Endometrial microvascular endothelial cells (primary cell): ENCODE results near the gene B3GNT2. TPM values are rescaled to one million over a fixed set of nuclear protein-coding genes. Genes with fewer than 3 reads are reported as not detected.
"Not testable (repeated sequence)": the region's sequence is repeated elsewhere in the genome, so short reads cannot be mapped to it uniquely, and the experiment has no call there.

ENCODE experiments used
- in situ Hi-C: cut with HindIII; loops from 2 replicates; pipeline ENCODE4 v1.10.0; 2017; ENCODE audit warnings: low sequenced_read_pairs, low pct_unique_long_range_greater_than_20kb; ENCODE audit errors: inconsistent ontology term
- total RNA-seq: library from RNA; depleted of rRNA; stranded (reverse); fragments of >200 nt; gene quantifications from one replicate; pipeline ENCODE4 v1.2.3, GENCODE V29; 2015; ENCODE audit errors: inconsistent ontology term

B3GNT2 gene
- total RNA-seq, 1 donor from 2014 or later = 33.0 TPM

- in situ Hi-C loops = not testable (repeated sequence)
Measured at GRCh38 chr2:62268681-62269188, 72.8 kb downstream of the B3GNT2 start.

GRCh38 chr2:62270728-62271127, 74.8 kb downstream of the B3GNT2 start:
- in situ Hi-C loops = no loop called here
